Neutrophil (primary cell): ENCODE measurements around the gene JADE3.
"Not testable (repeated sequence)": the region's sequence is repeated elsewhere in the genome, so short reads cannot be mapped to it uniquely, and the experiment has no call there.

Experiments
- H3K27ac ChIP-seq: fragments of 200-600 bp; sonication (generic); 2 replicates; pipeline ENCODE4 v1.5.1; 2016; ENCODE audit warnings: mild to moderate bottlenecking, moderate library complexity
- H3K27me3 ChIP-seq: fragments of 200-600 bp; sonication (generic); 2 replicates; pipeline ENCODE4 v1.6.0; 2016; ENCODE audit warnings: mild to moderate bottlenecking
- H3K36me3 ChIP-seq: fragments of 200-600 bp; sonication (generic); 2 replicates; pipeline ENCODE4 v1.5.1; 2017
- H3K4me1 ChIP-seq, 2 experiments: fragments of 200-600 bp in 1 of 2; sonication (generic) in 1 of 2; 1 replicate in 1 of 2; 2 replicates in 1 of 2; pipeline versions ENCODE4 v1.5.1 to v1.6.1; 2013 to 2016; ENCODE audit warnings: low read depth in 1 of 2, low read length in 1 of 2, mild to moderate bottlenecking in 1 of 2, moderate library complexity in 1 of 2; ENCODE audit not compliant: control insufficient read depth in 1 of 2, insufficient read depth in 1 of 2
- H3K4me3 ChIP-seq, 2 experiments: fragments of 200-600 bp in 1 of 2; sonication (generic) in 1 of 2; 1 replicate in 1 of 2; 2 replicates in 1 of 2; pipeline ENCODE4 v1.5.1; 2013 to 2016; ENCODE audit warnings: low read depth in 1 of 2, low read length in 1 of 2, mild to moderate bottlenecking in 1 of 2, moderate library complexity in 1 of 2
- H3K9me3 ChIP-seq: fragments of 200-600 bp; sonication (generic); 2 replicates; pipeline ENCODE4 v1.5.1; 2016
- TF ChIP-seq, protein P1 (sequence below): fragments of 200-600 bp; sonication (generic); IDR thresholded peaks from 2 replicates; pipeline ENCODE4 v1.5.1; 2016; ENCODE audit warnings: antibody characterized with exemption

Gene JADE3

DNA sequence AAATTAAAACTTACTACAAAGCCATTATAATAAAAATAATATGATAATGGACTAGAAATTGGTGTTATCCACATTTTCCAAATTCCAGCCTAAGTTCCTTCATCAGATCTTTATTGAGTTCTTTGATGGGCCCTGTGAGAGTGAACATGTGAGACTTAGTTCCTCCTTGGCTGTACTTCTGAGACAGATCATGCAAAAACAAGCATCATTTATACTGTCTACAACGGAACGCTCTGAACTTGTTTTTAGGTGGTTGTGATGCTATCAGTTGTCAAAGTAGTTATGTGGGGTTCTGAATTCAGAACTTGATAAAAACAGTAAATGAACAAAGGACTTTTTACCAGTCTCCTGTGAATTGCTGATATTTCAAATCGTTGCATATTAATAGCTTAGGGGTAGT lies 48.9 kb downstream of the JADE3 start:
- Histone ChIP-seq H3K27me3 (no peaks in the 10 kb centered on the region), H3K27ac (no peak overlapping the region), H3K36me3 (no peaks in the 10 kb centered on the region), H3K4me1 (no peaks in the 10 kb centered on the region), H3K4me3 (no peak overlapping the region), H3K9me3 (no peaks in the 10 kb centered on the region)
- TF ChIP-seq, protein P1, sequence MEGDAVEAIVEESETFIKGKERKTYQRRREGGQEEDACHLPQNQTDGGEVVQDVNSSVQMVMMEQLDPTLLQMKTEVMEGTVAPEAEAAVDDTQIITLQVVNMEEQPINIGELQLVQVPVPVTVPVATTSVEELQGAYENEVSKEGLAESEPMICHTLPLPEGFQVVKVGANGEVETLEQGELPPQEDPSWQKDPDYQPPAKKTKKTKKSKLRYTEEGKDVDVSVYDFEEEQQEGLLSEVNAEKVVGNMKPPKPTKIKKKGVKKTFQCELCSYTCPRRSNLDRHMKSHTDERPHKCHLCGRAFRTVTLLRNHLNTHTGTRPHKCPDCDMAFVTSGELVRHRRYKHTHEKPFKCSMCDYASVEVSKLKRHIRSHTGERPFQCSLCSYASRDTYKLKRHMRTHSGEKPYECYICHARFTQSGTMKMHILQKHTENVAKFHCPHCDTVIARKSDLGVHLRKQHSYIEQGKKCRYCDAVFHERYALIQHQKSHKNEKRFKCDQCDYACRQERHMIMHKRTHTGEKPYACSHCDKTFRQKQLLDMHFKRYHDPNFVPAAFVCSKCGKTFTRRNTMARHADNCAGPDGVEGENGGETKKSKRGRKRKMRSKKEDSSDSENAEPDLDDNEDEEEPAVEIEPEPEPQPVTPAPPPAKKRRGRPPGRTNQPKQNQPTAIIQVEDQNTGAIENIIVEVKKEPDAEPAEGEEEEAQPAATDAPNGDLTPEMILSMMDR, result no peak

DNA sequence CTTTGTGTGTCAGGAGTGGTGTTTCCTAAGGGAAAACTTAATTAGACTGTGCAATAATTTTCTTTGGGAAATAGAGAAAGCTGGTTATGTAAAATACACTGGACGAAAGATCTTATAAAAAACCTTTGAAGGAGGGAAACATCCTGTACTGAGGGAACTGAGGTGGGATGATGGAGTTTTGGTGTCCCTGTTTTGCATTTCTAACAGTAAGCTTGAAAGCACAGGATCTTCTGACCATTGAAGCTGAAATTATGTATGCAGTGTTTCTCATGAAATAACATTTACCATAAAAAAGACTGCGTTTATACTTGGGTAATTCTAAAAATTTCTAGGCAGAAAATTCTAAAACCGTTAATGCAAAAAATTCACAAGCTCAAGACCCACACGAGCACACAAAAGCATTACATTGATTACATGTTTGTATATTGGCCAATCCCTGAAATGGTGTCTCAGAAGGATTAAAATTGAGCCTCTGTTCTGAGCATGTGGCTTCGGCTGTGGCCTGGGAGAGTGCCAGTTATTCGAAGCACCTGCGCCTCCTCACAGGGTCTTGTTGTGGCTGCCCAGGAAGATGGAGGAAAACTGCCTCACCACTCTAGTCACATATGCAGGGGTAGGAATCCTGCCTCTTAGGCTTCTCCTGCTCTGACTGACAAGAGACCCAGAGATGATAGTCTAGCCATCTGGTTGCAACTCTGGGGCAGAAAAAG lies 49.5 kb downstream of the JADE3 start:
- Histone ChIP-seq H3K27me3 (no peaks in the 10 kb centered on the region), H3K4me1 (no peaks in the 10 kb centered on the region), H3K4me3 (no peak overlapping the region), H3K36me3 (no peaks in the 10 kb centered on the region), H3K9me3 (no peaks in the 10 kb centered on the region), H3K27ac (no peak overlapping the region)
- TF ChIP-seq, protein P1, result no peak

DNA sequence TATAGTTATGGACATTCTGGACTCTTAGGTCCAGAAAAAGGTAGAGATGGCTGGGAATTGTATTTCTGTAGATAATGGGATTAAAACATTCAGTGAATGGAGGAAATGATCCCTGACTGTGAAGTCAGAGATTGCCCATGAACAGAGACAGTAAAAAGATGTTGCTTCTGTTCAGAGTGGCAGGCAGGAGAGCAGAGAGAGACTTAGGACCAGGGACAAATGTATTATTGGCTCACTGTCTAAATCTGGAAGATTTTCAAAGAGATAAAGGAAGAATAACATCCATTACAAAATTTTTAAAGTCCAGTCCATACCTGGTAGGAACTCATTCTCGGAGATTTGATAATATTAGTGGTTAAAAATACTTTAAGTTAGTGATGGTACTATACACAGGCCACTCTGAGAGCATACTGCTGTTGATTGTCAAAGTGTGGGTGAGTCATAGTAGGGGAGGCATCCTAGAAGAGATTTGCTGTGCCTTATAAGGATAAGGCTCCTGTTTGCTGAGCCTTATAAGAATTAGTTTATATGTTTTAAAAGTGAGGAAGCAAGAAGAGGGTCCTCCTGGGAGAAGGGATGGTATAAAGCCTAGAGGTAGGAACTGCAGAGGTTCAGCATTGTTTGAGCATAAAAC lies 53.0 kb downstream of the JADE3 start:
- no peaks in the 10 kb centered on the region for H3K9me3 ChIP-seq
- no peaks in the 10 kb centered on the region for H3K27me3 ChIP-seq
- no peaks in the 10 kb centered on the region for H3K36me3 ChIP-seq
- H3K27ac ChIP-seq, result no peak overlapping the region
- TF ChIP-seq, protein P1, result no peak
- H3K4me1 ChIP-seq, result no peaks in the 10 kb centered on the region
- H3K4me3 ChIP-seq, result no peak overlapping the region

DNA sequence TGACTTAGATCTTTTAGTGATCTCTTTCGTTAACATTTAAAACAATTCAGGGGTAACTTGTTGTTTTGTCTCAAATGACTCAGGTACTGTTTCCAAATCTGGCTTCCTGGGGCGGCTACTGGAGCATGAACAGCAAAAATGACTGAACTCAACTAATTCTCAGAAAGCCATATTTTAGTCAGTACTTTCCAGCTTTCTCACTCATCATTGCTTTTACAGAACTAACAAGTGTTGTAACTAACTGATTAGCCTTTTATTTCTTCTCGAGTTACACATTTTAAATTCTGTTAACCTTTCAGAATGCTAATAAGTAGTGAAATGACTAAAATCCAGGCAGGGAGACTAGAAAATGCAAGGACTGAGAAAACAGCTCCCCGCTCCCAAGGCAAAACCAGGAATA lies 55.3 kb downstream of the JADE3 start:
- Histone ChIP-seq H3K4me3 (no peak overlapping the region), H3K4me1 (no peaks in the 10 kb centered on the region), H3K9me3 (no peaks in the 10 kb centered on the region), H3K27ac (no peak overlapping the region), H3K27me3 (no peaks in the 10 kb centered on the region), H3K36me3 (no peaks in the 10 kb centered on the region)
- TF ChIP-seq, protein P1, result no peak

DNA sequence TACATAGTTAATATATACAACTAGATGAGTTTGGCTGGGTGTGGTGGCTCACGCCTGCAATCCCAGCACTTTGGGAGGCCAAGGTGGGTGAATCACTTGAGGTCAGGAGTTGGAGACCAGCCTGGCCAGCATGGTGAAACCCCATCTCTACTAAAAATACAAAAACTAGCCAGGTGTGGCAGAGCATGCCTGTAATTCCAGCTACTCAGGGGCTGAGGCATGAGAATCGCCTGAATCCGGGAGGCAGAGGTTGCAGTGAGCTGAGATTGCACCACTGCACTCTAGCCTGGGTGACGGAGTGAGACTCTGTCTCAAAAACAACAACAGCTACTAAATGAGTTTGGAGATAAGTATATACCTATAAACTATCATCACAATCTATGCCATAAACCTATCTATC lies 64.8 kb downstream of the JADE3 start:
- H3K27ac ChIP-seq, H3K4me1 ChIP-seq, H3K4me3 ChIP-seq, H3K36me3 ChIP-seq, H3K9me3 ChIP-seq, H3K27me3 ChIP-seq: not testable (repeated sequence)
